H9 (cell line): ENCODE data around the gene SEMA5A. TPM values are rescaled to one million over a fixed set of nuclear protein-coding genes. Genes with fewer than 3 reads are reported as not detected.

Experiments used
- DNase-seq: peaks from one replicate; pipeline ENCODE4 v3.0.0-alpha.2; 2017
- H2AFZ ChIP-seq: one replicate; pipeline ENCODE4 v1.6.1; 2013; ENCODE audit warnings: mild to moderate bottlenecking, low read length, control low read depth, moderate library complexity
- H2AK5ac ChIP-seq: 2 replicates; pipeline ENCODE4 v1.6.1; 2013; ENCODE audit warnings: low read length, control low read depth, mixed read lengths; ENCODE audit not compliant: insufficient read length
- H2BK120ac ChIP-seq: one replicate; pipeline ENCODE4 v1.6.1; 2013; ENCODE audit warnings: low read depth, mild to moderate bottlenecking, low read length, control low read depth, inconsistent platforms; ENCODE audit not compliant: poor library complexity, severe bottlenecking
- H2BK12ac ChIP-seq: 2 replicates; pipeline ENCODE4 v1.6.1; 2013; ENCODE audit warnings: low read length, control low read depth, mixed read lengths, low read depth; ENCODE audit not compliant: insufficient read length
- H2BK15ac ChIP-seq: 2 replicates; pipeline ENCODE4 v1.6.1; 2013; ENCODE audit warnings: low read depth, low read length, control low read depth
- H2BK20ac ChIP-seq: one replicate; pipeline ENCODE4 v1.6.1; 2013; ENCODE audit warnings: low read depth, mild to moderate bottlenecking, low read length, control low read depth, inconsistent platforms; ENCODE audit not compliant: poor library complexity, severe bottlenecking
- H2BK5ac ChIP-seq: 2 replicates; pipeline ENCODE4 v1.6.1; 2013; ENCODE audit warnings: low read length, control low read depth, mixed read lengths; ENCODE audit not compliant: insufficient read length
- H3K14ac ChIP-seq: 2 replicates; pipeline ENCODE4 v1.6.1; 2013; ENCODE audit warnings: low read length, control low read depth; ENCODE audit not compliant: insufficient read depth
- H3K18ac ChIP-seq: 2 replicates; pipeline ENCODE4 v1.6.1; 2013; ENCODE audit warnings: low read depth, mild to moderate bottlenecking, mixed read lengths, low read length, control low read depth; ENCODE audit not compliant: insufficient read length
- H3K23ac ChIP-seq: 2 replicates; pipeline ENCODE4 v1.6.1; 2013; ENCODE audit warnings: low read length, control low read depth, mixed read lengths, low read depth; ENCODE audit not compliant: insufficient read length
- H3K23me2 ChIP-seq: 2 replicates; pipeline ENCODE4 v1.6.1; 2013; ENCODE audit warnings: low read depth, mild to moderate bottlenecking, mixed read lengths, low read length, control low read depth; ENCODE audit not compliant: insufficient read length, poor library complexity, severe bottlenecking
- H3K27ac ChIP-seq: 2 replicates; pipeline ENCODE4 v1.5.1; 2013; ENCODE audit warnings: low read length, control low read depth, mixed read lengths, low read depth; ENCODE audit not compliant: insufficient read length
- H3K27me3 ChIP-seq: 2 replicates; pipeline ENCODE4 v1.6.1; 2013; ENCODE audit warnings: low read length, control low read depth, inconsistent platforms; ENCODE audit not compliant: insufficient read depth
- H3K4ac ChIP-seq: 2 replicates; pipeline ENCODE4 v1.6.1; 2013; ENCODE audit warnings: low read depth, mild to moderate bottlenecking, control low read depth, inconsistent platforms, low read length, moderate library complexity
- H3K4me1 ChIP-seq: 2 replicates; pipeline ENCODE4 v1.6.1; 2013; ENCODE audit warnings: low read length, control low read depth, inconsistent platforms; ENCODE audit not compliant: insufficient read depth
- H3K4me2 ChIP-seq: 2 replicates; pipeline ENCODE4 v1.6.1; 2013; ENCODE audit warnings: low read length, control low read depth, mixed read lengths; ENCODE audit not compliant: insufficient read length, insufficient read depth
- H3K56ac ChIP-seq: 2 replicates; pipeline ENCODE4 v1.6.1; 2013; ENCODE audit warnings: low read depth, mild to moderate bottlenecking, mixed read lengths, low read length, control low read depth; ENCODE audit not compliant: insufficient read length
- H3K79me1 ChIP-seq: 2 replicates; pipeline ENCODE4 v1.6.1; 2013; ENCODE audit warnings: low read depth, mild to moderate bottlenecking, moderate library complexity, low read length, control low read depth, inconsistent platforms; ENCODE audit not compliant: insufficient read depth, poor library complexity, severe bottlenecking
- H3K79me2 ChIP-seq: 2 replicates; pipeline ENCODE4 v1.6.1; 2013; ENCODE audit warnings: low read length, control low read depth, inconsistent platforms; ENCODE audit not compliant: insufficient read depth
- H3K9ac ChIP-seq: 2 replicates; pipeline ENCODE4 v1.6.1; 2013; ENCODE audit warnings: low read length, control low read depth, mixed read lengths; ENCODE audit not compliant: insufficient read length; ENCODE audit errors: extremely low read depth
- H3K9me3 ChIP-seq: one replicate; pipeline ENCODE4 v1.6.1; 2013; ENCODE audit warnings: low read depth, low read length, inconsistent platforms; ENCODE audit not compliant: control insufficient read depth
- H3T11ph ChIP-seq: one replicate; pipeline ENCODE4 v1.6.1; 2013; ENCODE audit warnings: mild to moderate bottlenecking, low read length, control low read depth, inconsistent platforms
- H4K20me1 ChIP-seq: one replicate; pipeline ENCODE4 v1.6.1; 2013; ENCODE audit not compliant: control insufficient read depth, insufficient read length, insufficient read depth
- H4K5ac ChIP-seq: 2 replicates; pipeline ENCODE4 v1.6.1; 2013; ENCODE audit warnings: low read depth, mild to moderate bottlenecking, mixed read lengths, low read length, control low read depth; ENCODE audit not compliant: insufficient read length
- H4K8ac ChIP-seq: replicated peaks from 2 replicates; pipeline ENCODE4 v1.6.1; 2013; ENCODE audit warnings: low read length, control low read depth, mixed read lengths, low read depth; ENCODE audit not compliant: insufficient read length
- H4K91ac ChIP-seq: 2 replicates; pipeline ENCODE4 v1.6.1; 2013; ENCODE audit warnings: low read depth, mild to moderate bottlenecking, moderate library complexity, mixed read lengths, low read length, control low read depth; ENCODE audit not compliant: insufficient read length
- H3K27ac Mint-ChIP-seq, 3 experiments: 2 replicates in 2 of 3; 3 replicates in 1 of 3; pipeline ENCODE4 v1.8.0; 2020 to 2021; ENCODE audit warnings: mixed read lengths in 3 of 3, mild to moderate bottlenecking in 1 of 3, moderate library complexity in 1 of 3
- H3K27me3 Mint-ChIP-seq: 2 replicates; pipeline ENCODE4 v1.8.0; 2021; ENCODE audit warnings: low read depth, mild to moderate bottlenecking, moderate library complexity, mixed read lengths
- H3K36me3 Mint-ChIP-seq, 3 experiments: 2 replicates in 2 of 3; 3 replicates in 1 of 3; pipeline ENCODE4 v1.8.0; 2020 to 2021; ENCODE audit warnings: low read depth in 3 of 3, mixed read lengths in 3 of 3; ENCODE audit not compliant: insufficient read depth in 1 of 3
- H3K4me1 Mint-ChIP-seq, 2 experiments: 2 replicates each; pipeline ENCODE4 v1.8.0; 2020; ENCODE audit warnings: mixed read lengths in 2 of 2
- H3K4me3 Mint-ChIP-seq, 2 experiments: 2 replicates in 1 of 2; 3 replicates in 1 of 2; pipeline ENCODE4 v1.8.0; 2020 to 2021; ENCODE audit warnings: mild to moderate bottlenecking in 2 of 2, mixed read lengths in 2 of 2, moderate library complexity in 1 of 2
- H3K9me3 Mint-ChIP-seq, 2 experiments: 2 replicates in 1 of 2; 3 replicates in 1 of 2; pipeline ENCODE4 v1.8.0; 2020; ENCODE audit warnings: mild to moderate bottlenecking in 2 of 2, mixed read lengths in 2 of 2, moderate library complexity in 1 of 2
- CTCF ChIP-seq: fragments of 200-600 bp; sonication (generic); conservative IDR thresholded peaks from 3 replicates; pipeline ENCODE4 v1.8.0; 2021; ENCODE audit warnings: antibody characterized with exemption, mild to moderate bottlenecking
- WGBS: extraction: QIAGEN DNeasy Blood & Tissue Kit; methylation state at CpG from one replicate; pipeline ENCODE4 v1.1.7; 2013; ENCODE audit warnings: missing lambda C conversion rate, low lambda C conversion rate, mixed read lengths; ENCODE audit not compliant: insufficient read length; ENCODE audit errors: extremely low coverage; 5-methylcytosine and 5-hydroxymethylcytosine counted together
- total RNA-seq: library from RNA; stranded (reverse); gene quantifications from 2 replicates; pipeline ENCODE4 v1.2.1, GENCODE V29; 2021

SEMA5A gene
- total RNA-seq, 1 experiment from 2014 or later, result 4.3 TPM

- DNase-seq, result no peak
- Histone ChIP-seq H4K91ac (no peak overlapping the region), H3K23me2 (no peaks in the 10 kb centered on the region), H3K23ac (no peak overlapping the region), H2BK20ac (no peak overlapping the region), H3T11ph (no peak overlapping the region), H3K56ac (no peak overlapping the region), H3K9me3 (no peaks in the 10 kb centered on the region), H3K9ac (no peak overlapping the region), H2AK5ac (no peak overlapping the region), H2BK120ac (no peak overlapping the region), H3K27me3 (no peaks in the 10 kb centered on the region), H2BK12ac (no peak overlapping the region), H2AFZ (no peak overlapping the region), H4K8ac (no peak overlapping the region), H3K4ac (no peak overlapping the region), H3K79me1 (no peaks in the 10 kb centered on the region), H3K27ac (no peak overlapping the region), H3K4me1 (no peaks in the 10 kb centered on the region; the same call in 1 of the 2 replicates), H3K79me2 (no peaks in the 10 kb centered on the region), H2BK15ac (no peak overlapping the region), H4K20me1 (no peaks in the 10 kb centered on the region), H3K18ac (no peak overlapping the region), H3K4me2 (no peak overlapping the region), H2BK5ac (no peak overlapping the region), H3K14ac (no peak overlapping the region), H4K5ac (no peak overlapping the region)
- no CpG with 5 or more reads among the region's 4 CpGs for WGBS
- TF ChIP-seq CTCF, result no peak
- peaks cover 0 to 11% (median 4%) of the 10 kb centered on the region in 3 experiments; a peak in 5 of 7 replicates for H3K36me3 Mint-ChIP-seq
- H3K4me3 Mint-ChIP-seq, result no peak overlapping the region
- no peaks in the 10 kb centered on the region for H3K27me3 Mint-ChIP-seq
- peaks cover 4 to 18% of the 10 kb centered on the region in 2 experiments for H3K9me3 Mint-ChIP-seq
- peak overlapping the region in 1 of 3 experiments; percentile 17; a peak in 1 of 7 replicates for H3K27ac Mint-ChIP-seq
- H3K4me1 Mint-ChIP-seq, result peaks cover 20 to 21% of the 10 kb centered on the region in 2 experiments
Observed at GRCh38 chr5:9269014-9269413, 276.9 kb downstream of the SEMA5A start.
